GM12878 (cell line): ENCODE results near the gene DLG4. TPM values are rescaled to one million over a fixed set of nuclear protein-coding genes. Genes with fewer than 3 reads are reported as not detected.

Experiments
- ATAC-seq: fragments of 200-7000 bp; cut with Tn5 transposase; 3 replicates; pipeline ENCODE4 v1.9.1; 2020; ENCODE audit warnings: mild to moderate bottlenecking, moderate library complexity
- BruUV-seq: library from RNA; stranded (reverse); fragments of 400-500 nt; replicated peaks from 2 replicates; lab custom pipeline; 2021; lab: Mats Ljungman, UMichigan
- CTCF ChIA-PET: fragments of 300-600 bp; sonication (Branson Sonifier 250); formaldehyde crosslinking; extraction: SDS; loops from one replicate; lab custom pipeline; 2021; ENCODE audit warnings: inconsistent platforms; lab: Yijun Ruan, JAX
- POLR2A ChIA-PET: fragments of 350-600 bp; formaldehyde crosslinking; extraction: SDS; loops from one replicate; lab custom pipeline; 2021; ENCODE audit warnings: inconsistent platforms; lab: Charles Lee
- RAD21 ChIA-PET: fragments of 300-600 bp; sonication (Branson Sonifier 250); formaldehyde crosslinking; loops from one replicate; lab custom pipeline; 2023; ENCODE audit warnings: antibody characterized with exemption; ENCODE audit not compliant: unreplicated experiment; lab: Charles Lee
- SMC1A ChIA-PET: fragments of 300-600 bp; sonication (Branson Sonifier 250); formaldehyde crosslinking; loops from one replicate; lab custom pipeline; 2023; ENCODE audit not compliant: unreplicated experiment, uncharacterized antibody; lab: Charles Lee
- DNase-seq: peaks from one replicate; pipeline ENCODE4 v3.0.0-alpha.2; 2011; ENCODE audit warnings: low read depth, low spot score
- FAIRE-seq: peaks from 3 replicates; lab custom pipeline; 2011; peaks lifted over from hg19 to GRCh38; lab: Jason Lieb, UNC
- H2AFZ ChIP-seq: 2 replicates; pipeline ENCODE4 v1.6.0; 2011; ENCODE audit warnings: low read depth, low read length, control low read depth; ENCODE audit not compliant: control insufficient read depth
- H3K27ac ChIP-seq: 2 replicates; pipeline ENCODE4 v1.5.1; 2011; ENCODE audit warnings: control low read depth; ENCODE audit not compliant: control insufficient read depth, insufficient read depth
- H3K27me3 ChIP-seq, 2 experiments: replicated peaks in 1 of 2; 2 replicates each; pipeline versions ENCODE4 v1.6.0 to v1.6.1; 2011; ENCODE audit warnings: low read length in 1 of 2; ENCODE audit not compliant: control insufficient read depth in 2 of 2, insufficient read depth in 2 of 2
- H3K36me3 ChIP-seq, 2 experiments: 2 replicates each; pipeline ENCODE4 v1.5.1; 2011; ENCODE audit warnings: low read length in 1 of 2; ENCODE audit not compliant: control insufficient read depth in 2 of 2, insufficient read depth in 2 of 2
- H3K4me1 ChIP-seq: 2 replicates; pipeline ENCODE4 v1.6.1; 2011; ENCODE audit warnings: mild to moderate bottlenecking, low read length, moderate library complexity, mixed read lengths; ENCODE audit not compliant: control insufficient read depth, insufficient read depth
- H3K4me2 ChIP-seq: 2 replicates; pipeline ENCODE4 v1.6.0; 2011; ENCODE audit warnings: control low read depth; ENCODE audit not compliant: control insufficient read depth, insufficient read depth
- H3K4me3 ChIP-seq: fragments of 200-600 bp; sonication (generic); 2 replicates; pipeline ENCODE4 v1.5.1; 2016
- H3K79me2 ChIP-seq: 2 replicates; pipeline ENCODE4 v1.6.0; 2011; ENCODE audit warnings: low read length; ENCODE audit not compliant: control insufficient read depth, insufficient read depth
- H3K9ac ChIP-seq: 2 replicates; pipeline ENCODE4 v1.8.0; 2011; ENCODE audit warnings: low read length, control low read depth, mixed read lengths; ENCODE audit not compliant: control insufficient read depth, insufficient read depth
- H3K9me3 ChIP-seq: replicated peaks from 3 replicates; pipeline ENCODE4 v1.5.1; 2011; ENCODE audit warnings: mild to moderate bottlenecking, low read length; ENCODE audit not compliant: control insufficient read depth, insufficient read depth
- H4K20me1 ChIP-seq: 2 replicates; pipeline ENCODE4 v1.6.0; 2011; ENCODE audit not compliant: control insufficient read depth, insufficient read depth
- EZH2 ChIP-seq: IDR thresholded peaks from 2 replicates; pipeline ENCODE4 v1.6.1; 2012; ENCODE audit warnings: low read depth, mild to moderate bottlenecking, control low read depth, inconsistent platforms, low read length, borderline replicate concordance; ENCODE audit not compliant: control insufficient read depth
- MAX ChIP-seq: IDR thresholded peaks from 2 replicates; pipeline ENCODE4 v1.6.1; 2012; ENCODE audit warnings: low read depth, low read length, improper control_type of control experiment
- MTA3 ChIP-seq: IDR thresholded peaks from 2 replicates; pipeline ENCODE4 v1.6.1; 2012; ENCODE audit warnings: low read length, inconsistent platforms, borderline replicate concordance
- PRDM15 ChIP-seq: fragments of 450-650 bp; formaldehyde crosslinking; IDR thresholded peaks from 2 replicates; pipeline ENCODE4 v1.4.0; 2020; ENCODE audit warnings: mild to moderate bottlenecking, moderate library complexity
- SUPT20H ChIP-seq: IDR thresholded peaks from 2 replicates; pipeline ENCODE4 v1.6.1; 2011; ENCODE audit warnings: low read depth, mild to moderate bottlenecking, low read length, moderate library complexity, borderline replicate concordance; ENCODE audit not compliant: control insufficient read depth
- TARDBP ChIP-seq: IDR thresholded peaks from 2 replicates; pipeline ENCODE4 v1.6.1; 2016; ENCODE audit warnings: borderline replicate concordance
- TBL1XR1 ChIP-seq: IDR thresholded peaks from 2 replicates; pipeline ENCODE4 v1.6.1; 2012; ENCODE audit warnings: low read depth, low read length, improper control_type of control experiment
- WGBS: methylation state at CpG from one replicate; pipeline ENCODE4 v1.1.6; 2016; ENCODE audit warnings: low lambda C conversion rate; ENCODE audit not compliant: insufficient replicate concordance, insufficient coverage; ENCODE audit errors: missing lambda C conversion rate; 5-methylcytosine and 5-hydroxymethylcytosine counted together
- in situ Hi-C: fragments of 300-500 bp; cut with MboI; formaldehyde crosslinking; loops from 9 replicates; pipeline ENCODE4 v1.14.3; 2018; ENCODE audit warnings: mixed read lengths
- intact Hi-C: fragments of 100-400 bp; cut with micrococcal nuclease; formaldehyde crosslinking; loops from one replicate; pipeline ENCODE4 v1.14.2; 2022; ENCODE audit not compliant: unreplicated experiment
- polyA plus RNA-seq, 11 experiments: library from polyadenylated mRNA; depleted of rRNA in 4 of 11; unstranded in 6 of 11; stranded (reverse) in 5 of 11; fragments of >200 nt; fragmentation: Nextera tagmentation in 4 of 11; fragmentation: Illumina TruSeq in 1 of 11; extraction: Ambion mirVana in 4 of 11; extraction: Trizol in 1 of 11; gene quantifications; 1 replicate in 1 of 11; 2 replicates in 10 of 11; pipeline versions ENCODE4 v1.2.1 to v1.2.3, GENCODE V29; 2011 to 2016; ENCODE audit warnings: inconsistent platforms in 2 of 11, missing spikeins in 2 of 11, low read depth in 1 of 11
- total RNA-seq, 4 experiments: library from RNA; depleted of rRNA in 3 of 4; stranded (reverse); fragments of >200 nt in 3 of 4; fragmentation: Illumina TruSeq in 1 of 4; extraction: Trizol in 1 of 4; gene quantifications; 2 replicates each; pipeline versions ENCODE4 v1.2.1 to v1.2.3, GENCODE V29; 2013 to 2021
- TF ChIP-seq, protein P1 (sequence below): IDR thresholded peaks from 2 replicates; pipeline ENCODE4 v1.6.1; 2011; ENCODE audit warnings: low read depth, low read length, improper control_type of control experiment, borderline replicate concordance

Gene DLG4
- total and polyA plus RNA-seq, 10 of the 15 experiments (the other 5 are each of a cell fraction or from before 2014, with no cell fraction given) = 0.07 to 4.1 (median 1.3) TPM

GRCh38 chr17:7208754-7209460 is 10.7 kb downstream of the DLG4 start:
- POLR2A ChIA-PET = no interaction called here
- 44% methylated on average over 9 of the region's 9 CpGs for WGBS
- SMC1A ChIA-PET = no interaction called here
- in situ Hi-C loops (no loop called here), intact Hi-C loops (no loop called here)
- ATAC-seq (no peak), FAIRE-seq (no peak), DNase-seq (no peak)
- Histone ChIP-seq H3K4me2 (no peak overlapping the region), H3K79me2 (no peaks in the 10 kb centered on the region), H3K27me3 (no peaks in the 10 kb centered on the region), H3K9ac (no peak overlapping the region), H3K36me3 (no peaks in the 10 kb centered on the region), H3K4me3 (no peak overlapping the region), H2AFZ (no peak overlapping the region), H3K27ac (no peak overlapping the region), H4K20me1 (no peaks in the 10 kb centered on the region), H3K9me3 (no peaks in the 10 kb centered on the region), H3K4me1 (peaks cover 11% of the 10 kb centered on the region)
- CTCF ChIA-PET = no interaction called here
- TF ChIP-seq, protein P1, sequence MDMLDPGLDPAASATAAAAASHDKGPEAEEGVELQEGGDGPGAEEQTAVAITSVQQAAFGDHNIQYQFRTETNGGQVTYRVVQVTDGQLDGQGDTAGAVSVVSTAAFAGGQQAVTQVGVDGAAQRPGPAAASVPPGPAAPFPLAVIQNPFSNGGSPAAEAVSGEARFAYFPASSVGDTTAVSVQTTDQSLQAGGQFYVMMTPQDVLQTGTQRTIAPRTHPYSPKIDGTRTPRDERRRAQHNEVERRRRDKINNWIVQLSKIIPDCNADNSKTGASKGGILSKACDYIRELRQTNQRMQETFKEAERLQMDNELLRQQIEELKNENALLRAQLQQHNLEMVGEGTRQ = no peak
- no peak for TF ChIP-seq MTA3
- no peak for TF ChIP-seq EZH2
- no peak for TF ChIP-seq TARDBP
- no peak for TF ChIP-seq PRDM15 (CRISPR knock-in tag)
- no peak for TF ChIP-seq TBL1XR1
- TF ChIP-seq SUPT20H = no peak
- no peak for TF ChIP-seq MAX
- RAD21 ChIA-PET = interaction anchor here (1.3 kb wide), 1 partner anchor 11 kb away, joined by 4 read pairs; the partner anchor contains the start of genes ACADVL and DLG4
- no TSS peak for BruUV-seq
